ENCODE measurements around the gene LYRM1.
"Not testable (repeated sequence)": the region's sequence is repeated elsewhere in the genome, so short reads cannot be mapped to it uniquely, and the experiment has no call there.

The LYRM1 gene

DNA sequence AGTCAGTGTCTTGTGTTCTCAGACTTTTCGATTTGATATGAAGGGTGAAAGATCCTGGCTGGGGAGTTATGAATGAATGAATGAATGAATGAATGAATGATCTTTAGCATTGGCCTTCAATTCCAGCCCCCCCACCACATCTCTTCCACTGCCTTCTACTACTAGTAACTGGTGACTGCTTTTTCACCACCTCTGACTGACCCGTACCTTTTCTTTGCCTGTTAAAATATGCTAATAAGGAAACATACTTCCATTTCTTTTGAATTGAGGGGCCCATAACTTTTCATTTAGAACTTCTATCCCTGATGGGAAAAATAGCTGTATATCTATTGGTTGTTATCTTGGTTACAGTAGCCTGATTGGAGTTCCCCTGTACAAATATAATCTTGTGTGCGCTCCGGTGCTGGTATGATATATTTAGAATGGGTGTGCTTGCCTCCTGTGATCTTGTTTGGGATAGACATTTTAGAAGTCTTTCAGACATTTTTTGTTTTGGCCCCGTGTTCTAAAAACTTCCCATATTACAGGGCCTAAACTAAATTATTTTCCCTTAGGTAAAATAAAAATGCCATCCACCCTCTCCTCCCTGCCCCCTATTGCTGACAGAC is 3.4 kb downstream of the LYRM1 start:
- DNase-seq = peak in 1 of 2 experiments; percentile 16

DNA sequence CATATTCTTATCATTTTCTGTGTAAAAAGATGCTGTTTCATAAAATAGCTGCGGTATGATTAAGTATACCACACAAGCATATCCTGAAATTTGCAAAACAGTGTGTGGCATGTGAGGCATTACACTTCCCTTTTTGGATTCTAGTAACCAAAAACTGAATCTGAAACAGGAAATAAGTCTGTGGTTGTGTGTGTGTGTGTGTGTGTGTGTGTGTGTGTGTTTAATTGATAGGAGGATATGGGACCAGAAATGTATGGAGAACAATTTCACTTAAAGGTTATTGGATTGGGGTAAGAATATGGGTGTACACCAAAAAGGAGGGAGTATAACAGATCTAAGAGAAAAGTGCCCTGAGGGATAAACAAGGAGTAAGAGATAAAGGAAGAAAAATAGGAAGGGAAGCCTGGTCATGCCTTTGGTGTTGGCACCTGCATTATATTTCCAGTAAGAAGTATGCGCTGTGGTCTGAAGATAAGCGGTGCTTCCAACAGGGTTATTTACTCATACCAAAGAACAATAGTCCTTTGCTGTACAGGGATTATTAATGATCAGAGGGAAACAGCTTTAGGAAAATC is 4.0 kb downstream of the LYRM1 start:
- peak; percentile 91 to 96 for DNase-seq

- no peak for DNase-seq
Observed at GRCh38 chr16:20905576-20905975, 5.0 kb downstream of the LYRM1 start.

DNA sequence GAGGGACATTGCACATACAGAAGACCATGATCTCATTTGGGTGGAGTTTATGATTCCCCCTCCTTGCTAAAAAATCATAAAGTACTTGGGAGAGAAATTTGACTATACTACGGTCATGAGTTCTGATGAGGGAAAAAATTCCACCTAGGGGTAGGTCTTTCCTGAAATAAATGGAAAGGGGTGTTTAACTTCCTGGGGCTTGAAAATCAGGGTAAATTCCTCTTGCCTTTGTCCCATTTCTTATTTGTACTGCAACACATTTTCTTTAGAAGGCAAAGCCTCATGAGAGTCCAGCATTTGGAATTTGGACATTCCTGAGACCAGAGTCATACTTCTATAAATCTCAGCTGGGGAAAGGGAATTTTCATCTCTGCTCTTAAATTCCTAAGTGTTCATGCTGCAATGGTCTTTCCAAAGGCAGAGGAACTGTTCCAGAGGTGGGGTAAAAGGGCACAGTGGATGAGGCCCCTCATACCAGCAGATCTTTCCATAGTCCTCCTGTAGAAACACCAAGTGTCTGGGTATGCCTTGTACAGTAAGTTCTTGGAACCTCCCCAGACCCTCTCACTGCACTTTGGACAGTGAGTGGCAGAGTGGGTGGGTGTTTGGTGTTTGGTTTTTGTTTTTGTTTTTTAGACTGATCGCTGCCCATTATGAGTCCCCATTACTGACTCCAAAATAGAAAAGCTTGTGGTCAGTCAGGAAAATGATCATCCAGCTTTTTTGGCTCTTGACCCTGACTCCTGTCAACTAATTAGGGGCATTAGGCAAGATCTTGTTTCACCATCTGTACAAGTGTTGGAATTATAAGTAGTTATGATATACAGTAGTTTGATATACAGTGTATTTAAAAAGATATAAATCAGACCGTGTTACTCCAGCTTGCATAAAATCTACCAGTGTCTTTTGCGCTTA is 6.0 kb downstream of the LYRM1 start:
- DNase-seq = no peak

GRCh38 chr16:20910781-20911321 is 10.3 kb downstream of the LYRM1 start:
- no peak for DNase-seq

DNA sequence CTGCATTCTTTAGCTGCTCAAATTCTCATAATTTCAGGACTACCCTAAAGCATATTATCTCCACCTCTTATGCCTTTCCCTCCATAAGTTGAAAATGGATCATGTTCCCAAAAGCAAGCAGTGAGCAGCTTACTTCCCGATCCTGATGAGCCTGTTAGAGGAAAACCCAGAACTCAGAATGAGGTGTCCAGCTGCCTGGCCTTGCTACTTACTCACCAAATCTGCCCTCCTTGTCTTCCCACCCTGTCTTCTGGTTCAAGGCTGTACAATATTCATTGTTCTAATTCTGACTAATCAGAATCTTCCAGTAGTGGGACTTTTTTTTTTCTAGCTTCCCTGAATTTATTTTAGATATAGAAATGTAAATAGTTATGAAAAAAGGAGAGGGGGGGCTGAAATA is 10.8 kb downstream of the LYRM1 start:
- no peak for DNase-seq

DNA sequence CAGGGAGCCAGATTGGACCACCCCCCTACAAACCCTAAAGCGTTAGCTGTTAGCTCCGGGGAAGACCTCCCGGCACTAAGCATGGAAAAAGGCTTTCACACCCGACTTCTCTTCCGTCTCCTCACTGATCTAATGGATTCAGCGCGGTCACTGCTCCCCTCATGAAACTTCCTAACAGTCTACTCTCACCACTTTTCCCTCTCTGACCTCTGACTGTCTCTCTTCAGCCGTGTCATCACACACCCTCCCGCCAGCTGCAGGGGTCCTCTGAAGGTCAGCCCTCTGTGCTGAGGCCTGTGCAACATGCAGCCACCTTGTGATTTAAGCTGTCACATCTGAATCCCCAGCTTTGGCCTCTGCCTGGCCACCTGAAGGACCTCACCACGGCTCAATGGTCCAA is 15.7 kb downstream of the LYRM1 start:
- no peak for DNase-seq

- no peak for DNase-seq
Observed at GRCh38 chr16:20916942-20917341, 16.4 kb downstream of the LYRM1 start.

- DNase-seq = no peak
Observed at GRCh38 chr16:20918486-20919239, 18.1 kb downstream of the LYRM1 start.

GRCh38 chr16:20920091-20920490 is 19.5 kb downstream of the LYRM1 start:
- no peak for DNase-seq

DNA sequence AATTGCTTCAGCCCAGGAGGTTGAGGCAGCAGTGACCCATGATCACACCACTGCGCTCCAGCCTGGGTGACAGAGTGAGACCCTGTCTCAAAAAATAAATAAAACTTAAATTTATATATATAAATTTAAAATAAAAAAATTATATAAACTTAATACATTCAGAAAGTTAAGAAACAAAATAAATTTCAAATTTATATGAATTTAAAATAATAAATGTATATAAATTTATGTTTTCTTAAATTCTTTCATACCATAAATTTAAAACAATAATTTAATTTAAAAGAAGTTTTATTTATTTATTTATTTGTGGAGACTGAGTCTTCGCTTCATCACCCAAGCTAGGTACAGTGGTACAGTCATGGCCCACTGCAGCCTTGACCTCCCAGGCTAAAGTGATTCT is 20.2 kb downstream of the LYRM1 start:
- DNase-seq = no peak

GRCh38 chr16:20923876-20924275 is 23.3 kb downstream of the LYRM1 start:
- DNase-seq = no peak

DNA sequence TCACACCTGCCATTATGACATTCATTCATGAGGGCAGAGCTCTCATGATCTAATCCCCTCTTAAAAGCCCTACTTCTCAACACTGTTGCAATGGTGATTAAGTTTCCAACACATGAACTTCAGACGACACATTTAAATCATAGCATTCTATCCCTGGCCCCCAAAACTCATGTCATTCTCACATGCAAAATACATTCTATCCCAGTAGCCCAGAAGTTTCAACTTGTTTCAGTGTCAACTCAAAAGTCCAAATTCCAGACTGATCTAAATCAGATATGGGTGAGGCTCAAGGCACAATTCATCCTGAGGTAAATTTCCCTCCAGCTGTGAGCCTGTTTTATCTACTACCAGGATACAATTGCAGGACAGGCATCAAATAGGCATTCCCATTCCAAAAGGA is 25.2 kb downstream of the LYRM1 start:
- no peak for DNase-seq

- DNase-seq = peak in 1 of 2 experiments; percentile 9
Observed at GRCh38 chr16:20928774-20929411, 28.3 kb downstream of the LYRM1 start.

DNA sequence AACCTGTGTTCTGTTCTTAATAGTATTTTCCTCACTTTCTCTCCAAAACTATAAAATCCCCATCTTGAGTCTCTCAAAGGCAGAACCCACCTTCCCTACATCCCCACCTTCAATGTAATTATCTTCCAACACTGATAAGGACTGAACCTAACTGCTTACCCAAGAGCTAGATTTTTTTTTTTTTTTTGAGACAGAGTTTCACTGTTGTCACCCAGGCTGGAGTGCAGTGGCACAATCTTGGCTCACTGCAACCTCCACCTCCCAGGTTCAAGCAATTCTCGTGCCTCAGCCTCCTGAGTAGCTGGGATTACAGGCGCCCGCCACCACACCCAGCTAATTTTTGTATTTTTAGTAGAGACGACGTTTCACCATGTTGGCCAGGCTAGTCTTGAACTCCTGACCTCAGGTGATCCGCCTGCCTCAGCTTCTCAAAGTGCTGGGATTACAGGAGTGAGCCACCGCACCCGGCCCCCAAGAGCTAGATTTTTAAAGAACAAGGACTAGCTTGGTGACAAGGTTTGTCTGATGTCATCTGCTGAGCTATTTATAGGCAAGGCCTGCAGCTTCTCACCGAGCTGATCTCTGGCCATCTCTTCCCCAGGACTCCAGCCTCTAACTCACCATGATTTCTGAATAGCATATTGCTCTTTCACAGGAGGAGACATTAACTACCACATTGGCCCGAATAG is 29.2 kb downstream of the LYRM1 start:
- not testable (repeated sequence) for DNase-seq

- no peak for DNase-seq
Observed at GRCh38 chr16:20930365-20930690, 29.8 kb downstream of the LYRM1 start.

DNA sequence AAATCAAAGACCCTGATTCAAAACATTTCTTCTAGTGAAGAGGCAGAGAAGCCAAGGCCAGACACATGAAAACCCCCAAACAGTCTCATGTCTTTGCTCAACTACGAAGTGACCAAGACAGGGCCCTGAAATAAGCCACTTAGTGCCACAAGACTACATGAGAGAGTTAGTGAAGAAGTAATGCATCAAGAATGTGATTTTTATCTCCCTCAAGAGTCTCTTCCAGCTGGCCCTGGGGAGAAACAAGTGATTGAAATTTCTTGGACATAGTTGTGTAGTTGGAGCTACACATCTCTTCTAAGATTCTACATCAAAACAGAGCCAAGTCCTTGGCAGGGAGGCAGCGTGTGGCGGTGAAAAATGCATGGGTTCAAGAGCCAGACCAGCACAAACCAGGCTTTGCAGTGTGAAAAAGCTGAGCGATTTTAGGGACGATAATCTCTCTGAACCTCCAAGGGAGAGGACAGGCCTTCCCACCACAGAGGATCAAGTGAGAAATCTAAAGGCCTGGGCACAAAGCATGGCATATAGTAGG is 30.6 kb downstream of the LYRM1 start:
- no peak for DNase-seq

- no peak for DNase-seq
Observed at GRCh38 chr16:20933589-20933988, 33.0 kb downstream of the LYRM1 start.

GRCh38 chr16:20937736-20938135 is 37.2 kb downstream of the LYRM1 start:
- DNase-seq = no peak

- no peak for DNase-seq
Observed at GRCh38 chr16:20938426-20938825, 37.9 kb downstream of the LYRM1 start.

GRCh38 chr16:20939611-20940010 is 39.0 kb downstream of the LYRM1 start:
- no peak for DNase-seq
